ENCODE data around the gene ZNF277.
"Not testable (repeated sequence)": the region's sequence is repeated elsewhere in the genome, so short reads cannot be mapped to it uniquely, and the experiment has no call there.

The ZNF277 gene

DNA sequence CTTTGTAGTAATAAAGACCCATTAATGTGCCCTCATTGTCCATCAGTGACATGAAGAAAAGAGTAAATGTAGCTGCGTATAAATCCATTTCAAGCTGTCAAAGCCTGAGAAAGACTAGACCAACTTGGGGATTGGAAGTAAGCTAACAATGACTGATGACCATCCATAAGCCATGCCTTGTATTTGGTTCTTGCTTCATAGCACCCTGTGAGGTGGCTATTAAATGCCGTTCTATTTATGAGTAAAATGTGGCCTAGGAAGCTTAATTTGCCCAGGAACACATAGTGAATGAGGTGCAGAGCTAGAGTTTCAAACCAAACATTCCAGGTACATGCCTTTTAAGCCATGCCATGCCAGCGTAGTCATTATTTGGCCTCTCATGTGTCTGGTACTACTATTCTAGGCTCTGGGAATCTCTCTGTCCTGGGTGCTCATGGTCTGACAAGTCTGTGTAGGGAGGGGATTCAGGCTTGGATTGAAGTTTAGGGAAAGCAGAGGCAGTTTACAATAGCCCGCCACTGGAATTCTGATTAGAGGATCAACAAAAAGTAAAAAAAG lies 92.1 kb downstream of the ZNF277 start:
- no peak for DNase-seq

DNA sequence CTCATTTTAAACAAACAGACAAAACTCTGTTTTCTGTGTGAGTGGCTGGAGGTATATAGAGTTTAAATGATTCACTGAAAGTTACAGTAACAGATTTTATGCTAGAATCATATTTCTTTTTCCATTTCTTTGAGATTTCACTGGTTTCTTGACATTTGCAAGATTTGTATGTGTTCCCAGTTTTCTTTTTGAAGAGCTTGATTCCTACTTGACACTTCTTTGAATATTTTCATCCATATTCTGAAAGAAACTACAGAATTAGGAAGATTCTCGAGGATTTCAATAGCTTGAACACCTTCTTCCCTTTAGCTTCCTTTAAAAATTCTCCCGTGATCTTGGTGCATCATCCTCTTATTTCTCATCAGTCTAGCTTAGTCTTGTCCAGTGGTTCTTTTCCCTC lies 93.6 kb downstream of the ZNF277 start:
- DNase-seq = no peak

DNA sequence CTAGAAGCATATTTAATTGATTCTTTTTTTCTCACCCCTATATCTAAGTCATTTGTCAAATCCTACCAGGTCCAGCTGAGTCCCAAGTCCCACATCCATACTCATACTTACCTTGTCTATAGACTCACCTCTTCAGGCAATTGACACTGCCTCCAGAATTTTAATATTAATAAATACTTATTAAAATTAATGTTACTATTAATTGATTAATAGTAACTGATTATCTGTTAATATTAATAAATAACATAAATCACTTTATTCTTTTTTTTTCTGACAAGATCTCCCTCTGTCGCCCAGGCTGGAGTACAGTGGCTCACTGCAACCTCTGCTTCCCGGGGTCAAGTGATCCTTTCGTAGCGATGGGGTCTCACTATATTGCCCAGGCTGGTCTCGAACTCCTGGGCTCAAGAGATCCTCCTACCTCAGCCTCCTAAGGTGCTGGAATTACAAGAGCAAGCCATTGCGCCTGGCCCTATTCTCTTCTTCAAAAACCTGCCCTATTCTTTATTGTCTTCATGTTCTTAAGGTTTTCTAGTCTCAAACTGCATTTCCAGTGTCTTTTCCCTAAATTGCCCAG lies 94.4 kb downstream of the ZNF277 start:
- no peak for DNase-seq

DNA sequence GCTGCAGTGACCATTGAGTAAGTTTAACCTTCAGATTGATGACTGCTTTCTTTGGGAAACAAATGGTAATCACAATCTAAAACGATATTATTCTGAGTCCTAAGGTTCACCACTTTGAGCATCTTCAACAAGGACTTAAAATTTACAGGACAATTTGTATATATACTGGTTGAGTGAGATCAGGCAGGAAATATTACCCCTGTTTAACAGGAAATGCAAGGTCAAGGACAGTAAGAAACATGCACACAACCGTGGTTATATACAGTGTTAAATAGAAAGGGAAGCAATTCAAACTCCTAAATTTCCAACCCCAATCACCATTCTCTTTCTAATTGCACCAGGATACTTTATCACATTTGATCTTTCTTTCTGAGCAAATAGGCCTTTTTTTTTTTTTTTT lies 96.1 kb downstream of the ZNF277 start:
- no peak for DNase-seq

DNA sequence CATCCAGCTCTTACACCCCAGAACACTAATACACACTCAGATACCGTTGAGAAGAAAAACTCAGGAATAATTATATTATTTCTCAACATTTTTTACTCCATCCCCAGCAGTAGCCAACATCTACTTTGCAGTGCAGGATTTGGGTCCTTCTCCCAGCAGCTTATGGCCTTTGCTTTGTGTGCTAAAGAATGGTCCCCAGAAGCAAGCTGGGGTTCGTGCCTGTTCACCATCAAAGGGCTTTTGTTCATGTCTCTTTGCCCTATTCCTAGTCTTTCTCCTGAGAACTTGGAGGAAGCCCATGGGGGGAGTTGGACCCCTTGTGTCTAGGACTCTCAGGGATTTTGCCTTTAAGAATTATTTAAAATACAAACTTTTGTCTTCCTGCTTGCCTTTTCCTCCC lies 100.4 kb downstream of the ZNF277 start:
- DNase-seq = no peak

DNA sequence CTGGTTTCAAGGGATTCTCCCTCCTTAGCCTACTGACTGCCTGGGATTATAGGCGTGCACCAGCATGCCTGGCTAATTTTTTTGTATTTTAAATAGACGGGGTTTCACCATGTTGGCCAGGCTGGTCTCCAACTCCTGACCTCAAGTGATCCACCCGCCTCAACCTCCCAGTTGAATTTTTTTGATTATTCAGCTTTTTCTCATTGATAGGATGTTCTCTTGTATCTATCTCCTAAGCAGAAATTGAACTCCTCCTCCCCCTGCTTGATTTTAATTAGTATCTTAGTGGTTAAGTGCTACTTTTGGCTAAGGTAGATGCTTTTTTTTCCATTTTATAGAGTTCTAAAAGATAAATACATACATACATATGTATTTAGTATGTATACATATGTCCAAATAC lies 101.0 kb downstream of the ZNF277 start:
- no peak for DNase-seq

DNA sequence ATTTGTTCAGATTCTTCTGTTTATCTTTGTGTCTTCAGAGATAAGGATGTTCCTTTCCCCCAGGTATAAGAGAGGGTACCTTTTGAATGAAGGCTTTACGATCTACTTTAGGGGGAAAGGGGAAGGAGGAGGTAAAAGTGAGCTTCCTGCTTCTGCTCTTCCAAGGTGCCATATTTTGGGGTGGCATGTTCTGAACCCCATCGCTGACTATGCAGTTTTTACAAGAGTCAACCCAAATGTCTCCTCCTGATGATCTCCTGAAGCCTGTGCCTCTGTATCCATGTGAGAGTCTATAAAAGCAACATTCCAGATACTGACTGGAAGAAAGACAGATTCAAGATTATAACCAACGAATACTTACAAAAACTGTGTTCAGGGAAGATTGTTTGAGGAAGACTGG lies 102.5 kb downstream of the ZNF277 start:
- DNase-seq = no peak

DNA sequence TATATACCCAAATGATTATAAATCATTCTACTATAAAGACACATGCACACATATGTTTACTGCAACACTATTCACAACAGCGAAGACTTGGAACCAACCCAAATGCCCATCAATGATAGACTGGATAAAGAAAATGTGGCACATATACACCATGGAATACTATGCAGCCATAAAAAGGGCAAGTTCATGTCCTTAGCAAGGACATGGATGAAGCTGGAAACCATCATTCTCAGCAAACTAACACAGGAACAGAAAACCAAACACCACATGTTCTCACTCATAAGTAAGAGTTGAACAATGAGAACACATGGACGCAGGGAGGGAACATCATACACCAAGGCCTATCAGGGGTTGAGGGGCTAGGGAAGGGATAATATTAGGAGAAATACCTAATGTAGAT lies 110.3 kb downstream of the ZNF277 start:
- DNase-seq = not testable (repeated sequence)

DNA sequence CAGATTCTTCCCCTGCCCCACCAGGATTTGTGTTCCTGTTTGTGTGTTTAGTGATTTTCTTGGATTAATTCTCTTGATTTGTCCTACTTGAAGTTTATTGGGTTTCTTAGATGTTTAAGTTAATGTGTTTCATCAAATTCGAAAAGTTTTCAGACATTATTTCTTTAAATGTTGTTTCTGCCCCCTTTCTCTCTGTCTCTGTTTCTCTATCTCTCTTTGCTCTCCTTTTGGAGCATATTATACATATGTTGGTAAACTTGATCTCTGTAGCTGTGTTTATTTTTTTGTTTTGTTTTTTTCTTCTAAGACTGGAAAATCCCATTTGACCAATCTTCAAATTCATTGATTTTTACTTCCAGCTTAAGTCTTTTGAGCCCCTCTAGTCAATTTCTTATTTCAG lies 115.6 kb downstream of the ZNF277 start:
- DNase-seq = no peak

DNA sequence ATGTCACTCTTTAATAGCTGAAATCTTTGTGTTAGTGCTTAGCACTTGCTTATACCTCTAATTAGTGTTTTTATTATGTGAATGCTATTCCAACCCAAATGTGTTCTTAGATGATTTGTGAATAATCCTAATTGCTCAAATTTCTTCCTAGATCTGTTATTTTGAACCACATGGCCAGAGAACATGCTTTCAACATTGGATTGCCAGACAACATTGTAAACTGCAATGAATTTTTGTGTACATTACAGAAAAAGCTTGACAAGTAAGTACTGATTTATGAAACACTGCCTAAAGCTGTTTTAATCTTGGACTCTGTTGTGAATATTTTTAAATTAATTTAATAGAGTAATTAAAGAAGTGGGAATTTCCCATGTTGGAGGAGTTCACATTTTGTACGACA lies 121.1 kb downstream of the ZNF277 start:
- DNase-seq = no peak

DNA sequence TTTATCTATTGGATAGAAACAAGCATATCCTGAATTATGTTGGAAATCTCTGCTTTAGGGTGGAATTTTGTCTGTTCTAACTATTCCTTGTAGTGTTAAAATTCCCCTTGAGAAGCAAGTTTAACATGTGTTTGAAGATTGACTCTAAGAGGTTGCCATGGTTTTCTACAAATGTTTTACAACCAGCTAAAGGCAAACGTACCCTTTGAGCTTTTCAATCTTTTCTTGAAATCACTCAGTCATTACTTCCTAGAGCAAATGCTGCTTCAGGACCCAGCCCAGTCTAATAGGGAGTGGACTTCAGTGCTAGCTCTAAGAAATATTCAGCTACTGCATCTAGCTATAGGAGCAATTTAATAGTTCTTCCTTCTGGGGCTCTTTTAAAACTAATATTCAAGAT lies 125.0 kb downstream of the ZNF277 start:
- no peak for DNase-seq

DNA sequence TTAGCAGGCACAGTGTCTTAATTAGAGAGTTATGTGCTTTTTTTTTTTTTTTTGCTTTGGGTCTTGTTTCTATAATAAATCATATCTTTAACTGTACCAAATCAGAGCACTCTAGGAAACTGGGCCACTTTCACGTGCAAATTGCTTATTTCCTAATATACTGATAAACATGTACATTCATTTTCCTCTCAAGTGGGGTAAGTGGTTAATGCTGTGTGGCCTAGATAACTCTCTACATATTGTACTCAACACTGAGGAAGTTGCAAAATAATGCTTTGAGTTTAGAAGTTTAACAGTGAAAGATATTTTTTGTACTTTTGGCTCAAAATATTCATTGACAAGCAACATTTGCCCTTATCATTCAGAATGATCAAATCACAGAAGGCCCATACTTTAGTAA lies 127.9 kb downstream of the ZNF277 start:
- DNase-seq = no peak

DNA sequence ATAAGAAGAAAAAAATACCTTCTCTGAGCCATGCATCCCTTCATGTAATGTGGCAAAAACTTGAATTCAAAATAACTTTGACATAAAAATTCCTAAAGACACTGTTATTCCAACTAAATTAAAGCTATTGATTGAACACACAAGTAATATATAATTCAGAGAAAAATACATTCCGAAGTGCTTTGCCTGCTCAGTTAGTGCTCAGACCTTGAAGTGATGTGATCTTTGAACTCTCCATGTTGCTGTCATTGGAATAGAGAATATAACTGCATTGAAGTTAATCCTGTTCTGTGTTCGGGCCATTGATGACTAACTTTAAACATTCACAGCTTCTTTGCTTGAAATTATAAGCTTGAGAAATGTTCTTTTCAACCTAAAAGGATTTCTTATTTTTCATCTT lies 129.8 kb downstream of the ZNF277 start:
- DNase-seq = no peak

DNA sequence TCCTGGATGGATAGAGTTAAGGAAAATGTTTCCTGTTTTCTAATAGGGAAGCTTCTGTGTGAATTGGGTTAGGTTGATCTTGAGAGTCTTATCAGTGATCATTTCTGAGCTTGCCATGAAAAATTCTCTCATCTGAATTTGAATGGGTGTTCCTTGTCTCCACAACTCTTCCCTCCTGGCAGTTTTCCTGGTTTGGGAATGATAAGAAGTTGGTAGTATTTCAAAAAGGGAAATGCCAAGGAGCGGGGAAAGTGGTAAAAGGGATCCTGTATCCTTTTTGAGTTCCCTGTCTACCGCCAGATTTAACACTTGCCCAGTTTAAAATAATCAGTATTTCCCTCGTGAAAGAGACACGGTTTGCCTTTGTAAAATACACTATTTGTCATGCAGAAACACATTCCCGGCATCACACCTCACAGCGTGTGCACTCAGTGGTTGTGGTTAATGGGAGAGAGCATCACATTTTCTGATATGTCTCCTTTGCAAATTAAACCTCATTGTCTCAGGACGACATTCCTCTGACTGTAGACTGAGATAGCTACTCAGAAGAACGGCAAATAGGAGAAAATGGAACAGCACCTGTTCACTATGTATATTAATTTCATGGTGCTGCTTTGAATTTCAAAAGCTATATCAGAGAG lies 130.6 kb downstream of the ZNF277 start:
- DNase-seq = no peak

DNA sequence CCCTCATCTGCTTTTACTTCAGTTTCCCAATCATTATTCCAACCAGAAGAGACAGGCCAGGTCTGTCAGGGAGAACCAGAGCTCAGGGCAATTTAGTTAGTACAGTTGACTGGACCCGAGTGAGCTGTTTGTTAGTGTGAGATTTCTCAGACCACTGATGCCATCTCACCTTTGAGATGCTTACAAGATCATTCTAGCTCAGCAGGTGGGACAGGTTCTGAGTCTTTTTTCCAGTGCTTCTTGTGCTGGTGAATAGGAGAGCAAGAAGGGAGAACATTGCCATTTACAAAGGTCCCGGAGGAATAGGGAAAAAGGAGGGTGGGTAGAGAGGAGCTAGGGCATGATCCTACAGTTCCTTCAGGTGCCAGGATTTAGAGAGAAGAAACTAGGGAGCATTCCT lies 131.4 kb downstream of the ZNF277 start:
- no peak for DNase-seq

DNA sequence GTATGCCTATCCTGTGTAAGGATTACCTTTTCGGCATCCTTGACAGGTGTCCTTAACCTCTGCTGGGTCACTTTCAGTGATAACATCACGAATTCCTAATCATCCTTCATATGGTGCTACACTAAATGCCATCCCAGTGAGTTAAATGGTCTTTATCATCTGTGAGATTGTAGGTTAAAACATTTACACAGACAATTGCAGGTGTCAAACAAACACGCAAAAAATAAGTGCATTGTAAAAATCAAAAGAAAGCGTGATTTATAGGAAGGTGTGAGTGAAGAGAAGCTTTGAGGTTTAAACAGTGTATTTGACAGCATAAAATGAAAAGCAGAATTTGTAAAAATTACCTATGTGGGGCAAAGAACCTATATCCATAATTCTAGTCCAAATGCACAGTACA lies 132.3 kb downstream of the ZNF277 start:
- DNase-seq = no peak

DNA sequence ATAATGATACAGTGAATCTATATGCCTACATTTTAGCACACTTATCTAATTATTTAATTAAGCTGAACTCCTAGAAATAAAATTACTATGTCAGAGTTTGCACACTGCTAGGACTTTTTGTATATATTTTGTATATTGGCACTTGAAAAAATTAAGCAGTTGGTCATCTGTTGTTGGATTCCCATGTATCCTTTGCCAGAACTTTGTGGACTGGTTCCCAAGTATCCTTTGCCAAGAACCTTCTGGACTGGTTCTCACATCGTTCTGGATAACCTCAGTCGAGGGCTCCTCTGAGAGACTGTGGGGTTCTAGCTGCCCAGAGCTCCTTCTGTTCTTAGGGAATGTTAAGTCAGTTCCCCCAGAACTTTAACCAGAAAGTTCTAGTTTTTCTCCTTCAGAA lies 135.0 kb downstream of the ZNF277 start:
- DNase-seq = no peak

DNA sequence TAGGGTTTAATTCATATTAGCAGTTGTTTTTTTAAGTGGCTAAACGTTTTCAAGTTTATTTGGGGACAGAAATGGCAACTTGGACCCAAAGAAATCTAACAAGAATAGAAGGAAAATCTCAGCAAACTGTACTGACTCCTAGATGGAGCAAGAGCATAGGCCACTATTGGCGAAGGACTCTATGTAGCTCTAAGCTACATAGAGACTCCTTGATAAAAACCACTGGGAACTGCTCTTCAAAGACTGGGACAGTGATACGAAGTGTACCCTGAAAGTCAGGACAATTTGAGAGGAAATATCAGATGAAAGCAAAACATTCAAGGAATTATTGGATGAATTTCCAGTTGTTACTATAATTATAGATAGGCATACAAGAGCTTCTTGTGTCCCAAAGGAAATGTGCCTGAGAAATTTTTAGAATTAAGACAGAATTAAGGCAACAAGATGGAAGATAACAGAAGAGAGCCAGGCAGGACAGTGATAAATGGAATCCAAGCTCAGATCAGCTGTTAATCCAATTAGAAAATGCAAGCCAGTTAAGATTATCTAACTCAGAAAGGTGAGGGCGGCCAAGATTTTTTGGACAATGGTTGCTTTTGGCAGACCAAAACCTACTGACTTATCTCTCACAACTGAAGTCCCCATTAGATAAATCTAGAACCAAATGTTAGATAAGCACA lies 140.0 kb downstream of the ZNF277 start:
- DNase-seq = no peak

DNA sequence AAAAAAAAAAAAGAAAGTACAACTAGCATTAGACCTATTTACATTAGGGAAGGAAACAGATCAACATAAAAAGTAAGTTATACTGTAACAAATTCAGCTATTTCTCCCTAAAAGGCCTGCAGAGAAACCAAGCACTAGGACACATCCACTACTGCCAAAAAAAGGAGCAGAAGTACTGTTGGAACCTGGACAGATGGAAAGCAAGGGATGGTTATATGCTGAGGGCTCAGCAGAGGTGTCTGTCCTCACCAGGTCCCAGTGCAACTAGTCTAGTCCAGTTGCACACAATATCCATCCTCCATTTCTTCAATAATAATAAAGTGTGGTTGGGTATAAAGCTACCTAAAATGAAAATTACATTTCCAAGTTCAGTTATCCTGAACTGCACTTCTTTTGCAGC lies 140.6 kb downstream of the ZNF277 start:
- no peak for DNase-seq

DNA sequence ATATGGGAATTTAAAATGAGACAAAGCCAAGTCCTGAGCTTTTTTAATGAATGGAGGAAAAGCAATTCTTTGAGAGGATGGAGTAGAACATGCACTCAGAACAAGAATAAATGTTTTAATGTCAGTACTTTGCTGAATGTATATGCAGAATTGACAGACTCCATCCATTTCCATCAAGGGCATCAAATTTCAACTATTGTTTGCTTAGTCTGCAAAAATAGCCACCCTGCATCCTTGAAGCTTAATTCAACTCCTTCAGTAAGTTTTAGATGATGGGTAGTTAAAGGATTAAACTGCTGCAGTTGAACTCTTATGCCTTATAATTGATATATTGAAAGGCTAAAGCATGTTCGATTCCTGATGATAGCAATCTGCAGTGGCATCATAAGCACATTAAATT lies 144.1 kb downstream of the ZNF277 start:
- no peak for DNase-seq

DNA sequence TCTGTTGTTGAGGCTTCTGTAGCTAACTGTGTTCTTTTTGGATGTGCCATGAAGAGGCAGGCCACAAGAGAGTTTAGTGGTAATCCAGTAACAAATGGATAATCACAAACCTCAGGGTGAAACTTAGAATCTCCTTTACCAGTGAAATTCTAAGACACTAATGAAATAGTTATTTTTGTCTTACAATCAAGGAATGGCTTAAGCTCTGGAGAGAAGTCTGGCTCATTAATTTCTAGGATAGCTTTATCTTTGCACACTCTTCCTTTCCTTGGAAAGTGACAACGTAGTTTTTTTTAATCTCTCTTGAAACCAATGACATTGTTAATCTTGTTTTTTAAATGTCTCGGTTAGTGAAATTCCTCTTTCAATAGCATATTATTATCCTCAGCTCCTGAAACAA lies 150.1 kb downstream of the ZNF277 start:
- no peak for DNase-seq

DNA sequence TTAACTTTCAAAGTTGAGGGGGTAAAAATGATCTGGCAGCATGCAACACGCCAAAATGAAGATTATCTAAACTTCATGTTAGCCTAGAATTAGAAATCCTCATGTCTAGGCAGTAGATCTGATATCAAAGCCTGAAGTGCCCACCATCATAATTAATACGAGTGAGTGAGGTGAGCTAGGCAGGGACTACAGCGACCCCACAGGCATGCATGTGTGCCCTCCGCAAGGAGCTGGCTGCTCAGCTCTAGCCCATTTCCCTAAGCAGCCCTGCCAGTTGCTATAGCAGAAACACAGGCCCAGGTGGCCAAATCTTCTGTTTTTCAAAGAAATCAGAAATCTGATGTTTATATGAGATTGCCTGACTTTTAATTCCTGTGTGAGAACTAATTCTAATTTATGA lies 150.6 kb downstream of the ZNF277 start:
- no peak for DNase-seq

DNA sequence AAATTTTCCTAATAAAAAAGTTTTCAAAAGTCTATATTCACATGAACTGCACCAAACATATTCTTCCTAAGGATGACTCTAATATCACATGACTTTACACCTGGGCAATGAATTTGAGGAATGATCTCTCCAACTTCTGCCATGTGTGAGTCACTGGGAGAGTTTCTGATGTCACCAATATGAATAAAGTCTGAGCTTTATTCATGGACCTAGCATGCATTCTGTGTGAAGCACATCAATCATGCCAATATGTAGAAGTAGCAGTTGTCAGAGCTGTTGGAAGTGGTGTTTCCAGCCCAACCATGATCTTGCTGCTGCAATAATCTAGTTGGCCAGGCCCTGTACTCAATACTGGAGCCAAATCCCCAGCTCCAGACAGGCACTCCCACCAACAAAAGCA lies 152.0 kb downstream of the ZNF277 start:
- DNase-seq = no peak

DNA sequence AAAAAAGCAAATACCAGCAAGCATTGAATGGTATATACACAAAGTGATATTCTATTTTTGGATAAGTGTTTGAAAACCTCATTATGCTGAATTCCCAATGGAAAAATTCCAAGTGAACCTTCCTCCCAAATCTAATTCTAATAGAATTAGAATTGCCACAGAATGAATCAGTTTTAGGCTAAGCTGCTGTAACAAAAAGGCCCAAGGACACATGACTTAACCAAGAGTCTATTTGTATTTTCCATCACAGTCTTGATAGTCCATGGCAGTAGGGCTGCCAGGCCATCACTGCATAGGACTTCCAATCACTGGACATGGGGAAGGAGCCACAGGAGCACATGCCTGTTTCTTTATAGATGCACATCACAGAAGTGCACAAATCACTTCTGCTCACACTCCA lies 152.6 kb downstream of the ZNF277 start:
- no peak for DNase-seq

DNA sequence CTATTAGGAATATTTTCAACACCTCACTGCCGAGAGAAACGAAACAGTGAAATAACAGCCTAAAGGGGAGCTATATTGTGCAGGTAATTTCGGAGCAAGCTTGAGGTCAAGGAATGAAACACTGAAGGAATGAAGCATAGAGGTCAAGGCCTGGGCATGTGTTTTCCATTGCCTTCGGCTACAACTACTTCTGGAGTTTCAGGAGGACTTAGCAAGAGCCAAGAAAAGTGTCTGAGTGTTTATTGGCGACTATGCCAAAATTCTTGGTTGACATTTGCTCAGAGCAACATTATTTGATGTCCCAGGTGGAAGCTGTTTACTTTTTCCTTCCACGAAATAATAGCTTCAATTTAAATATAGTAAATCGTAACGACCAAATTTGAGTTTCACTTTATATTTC lies 154.2 kb downstream of the ZNF277 start:
- DNase-seq = no peak
